LNCAP (cell line): ENCODE data around the gene TMEM147.

ENCODE experiments used
- TF ChIP-seq, protein P1 (sequence below): fragments of 450-650 bp; IDR thresholded peaks from 2 replicates; pipeline ENCODE4 v1.5.1; 2017; ENCODE audit warnings: mild to moderate bottlenecking

Gene TMEM147

DNA sequence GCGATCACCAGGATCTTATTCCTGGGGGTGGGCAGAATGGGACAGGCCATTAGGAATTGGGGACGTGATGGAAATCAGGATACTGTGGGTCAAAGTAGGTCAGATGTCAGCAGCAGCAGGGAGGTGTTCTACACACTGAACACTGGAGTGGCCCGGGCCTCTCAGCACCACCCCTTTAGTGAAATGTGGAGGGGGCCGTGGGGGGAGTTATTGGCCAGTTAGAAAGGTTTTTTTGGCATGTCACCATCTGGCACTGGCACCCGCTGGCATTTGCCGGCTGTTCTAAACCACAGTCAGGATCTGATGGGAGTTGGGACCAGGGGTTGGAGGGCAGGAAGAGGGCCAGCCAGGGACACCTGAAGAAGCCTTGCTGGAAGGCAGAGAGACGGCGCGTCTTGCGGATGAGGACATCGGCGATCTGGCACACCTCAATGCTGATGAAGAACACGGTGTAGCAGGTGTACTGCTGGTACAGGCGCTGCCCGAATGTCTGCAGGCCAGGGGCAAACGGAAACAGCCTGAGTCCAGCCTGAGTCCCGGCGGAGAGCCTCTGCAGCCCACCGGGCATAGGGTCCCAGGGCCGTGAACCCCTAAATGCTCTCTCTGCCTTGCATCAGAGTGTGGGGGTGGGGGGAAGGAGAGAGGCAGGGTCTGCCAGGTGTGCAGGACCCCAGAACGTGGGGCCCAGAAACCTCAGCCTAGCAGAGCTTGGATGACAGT is 5.8 kb downstream of the TMEM147 start:
- TF ChIP-seq, protein P1, sequence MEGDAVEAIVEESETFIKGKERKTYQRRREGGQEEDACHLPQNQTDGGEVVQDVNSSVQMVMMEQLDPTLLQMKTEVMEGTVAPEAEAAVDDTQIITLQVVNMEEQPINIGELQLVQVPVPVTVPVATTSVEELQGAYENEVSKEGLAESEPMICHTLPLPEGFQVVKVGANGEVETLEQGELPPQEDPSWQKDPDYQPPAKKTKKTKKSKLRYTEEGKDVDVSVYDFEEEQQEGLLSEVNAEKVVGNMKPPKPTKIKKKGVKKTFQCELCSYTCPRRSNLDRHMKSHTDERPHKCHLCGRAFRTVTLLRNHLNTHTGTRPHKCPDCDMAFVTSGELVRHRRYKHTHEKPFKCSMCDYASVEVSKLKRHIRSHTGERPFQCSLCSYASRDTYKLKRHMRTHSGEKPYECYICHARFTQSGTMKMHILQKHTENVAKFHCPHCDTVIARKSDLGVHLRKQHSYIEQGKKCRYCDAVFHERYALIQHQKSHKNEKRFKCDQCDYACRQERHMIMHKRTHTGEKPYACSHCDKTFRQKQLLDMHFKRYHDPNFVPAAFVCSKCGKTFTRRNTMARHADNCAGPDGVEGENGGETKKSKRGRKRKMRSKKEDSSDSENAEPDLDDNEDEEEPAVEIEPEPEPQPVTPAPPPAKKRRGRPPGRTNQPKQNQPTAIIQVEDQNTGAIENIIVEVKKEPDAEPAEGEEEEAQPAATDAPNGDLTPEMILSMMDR: no peak

DNA sequence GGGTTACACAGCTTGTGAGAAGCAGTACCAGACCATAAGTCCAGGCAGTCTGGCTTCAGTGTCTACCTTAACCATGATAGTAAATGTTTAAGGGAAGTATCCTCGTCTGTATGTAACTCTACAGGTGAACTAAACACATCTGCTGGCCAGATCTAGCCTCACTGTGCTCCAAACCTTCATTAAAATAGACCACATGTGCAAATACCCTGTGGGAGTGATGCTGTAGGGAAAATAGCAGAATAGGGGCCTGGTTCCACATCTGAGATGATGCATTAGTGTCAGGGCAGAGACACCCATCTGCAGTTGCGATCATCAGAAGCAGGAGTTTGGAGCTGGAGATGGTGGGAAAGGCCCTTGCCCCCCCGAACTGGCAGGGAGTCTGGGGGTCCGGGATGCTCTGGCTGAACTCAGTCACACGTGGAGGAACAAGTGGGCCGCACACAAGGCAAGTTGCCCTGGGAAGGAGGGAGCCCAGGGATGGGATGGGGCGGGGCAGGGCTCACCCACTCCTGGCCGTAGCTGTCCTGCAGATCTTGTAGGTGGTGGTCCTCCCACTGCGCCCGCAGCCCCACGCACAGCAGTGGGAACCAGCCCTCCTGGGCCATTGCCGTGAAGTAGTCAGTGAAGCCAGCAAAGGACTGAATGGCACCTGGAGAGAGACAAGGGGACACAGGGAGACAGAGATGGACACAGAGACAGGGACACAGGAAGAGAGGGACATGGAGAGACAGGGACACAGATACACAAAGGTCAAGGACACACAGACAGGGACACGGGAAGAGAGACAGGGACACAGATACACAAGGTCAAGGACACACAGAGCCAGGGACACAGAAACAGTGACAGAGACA is 7.3 kb downstream of the TMEM147 start:
- TF ChIP-seq, protein P1: no peak

DNA sequence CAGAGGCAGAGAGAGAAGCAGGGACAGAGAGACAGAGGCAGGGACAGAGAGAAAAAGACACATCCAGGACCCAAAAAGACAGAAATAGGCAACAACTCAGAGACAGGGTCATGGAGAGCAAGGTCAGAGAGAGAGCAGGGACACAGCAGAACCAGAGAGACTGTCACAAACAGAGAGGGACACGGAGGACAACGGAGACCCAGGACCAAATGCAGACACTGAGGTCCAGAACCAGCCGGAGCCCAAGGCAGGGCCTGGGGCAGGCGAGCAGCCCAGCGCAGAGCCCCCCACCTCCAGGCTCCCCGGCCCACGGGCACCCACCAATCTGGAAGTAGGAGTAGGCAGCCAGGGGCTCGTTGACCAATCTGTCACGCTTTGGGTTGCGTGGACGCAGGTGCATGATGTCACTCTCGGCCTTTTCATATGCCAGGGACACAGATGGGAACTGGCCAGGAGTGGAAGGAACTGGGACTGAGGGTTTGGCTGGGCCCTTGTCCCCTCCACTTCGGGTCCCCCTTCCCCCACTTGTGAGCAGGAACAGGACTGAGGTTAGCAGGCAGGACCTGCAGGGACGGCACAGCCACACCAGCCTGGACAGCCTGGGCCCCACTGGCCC is 8.1 kb downstream of the TMEM147 start:
- TF ChIP-seq, protein P1: no peak

DNA sequence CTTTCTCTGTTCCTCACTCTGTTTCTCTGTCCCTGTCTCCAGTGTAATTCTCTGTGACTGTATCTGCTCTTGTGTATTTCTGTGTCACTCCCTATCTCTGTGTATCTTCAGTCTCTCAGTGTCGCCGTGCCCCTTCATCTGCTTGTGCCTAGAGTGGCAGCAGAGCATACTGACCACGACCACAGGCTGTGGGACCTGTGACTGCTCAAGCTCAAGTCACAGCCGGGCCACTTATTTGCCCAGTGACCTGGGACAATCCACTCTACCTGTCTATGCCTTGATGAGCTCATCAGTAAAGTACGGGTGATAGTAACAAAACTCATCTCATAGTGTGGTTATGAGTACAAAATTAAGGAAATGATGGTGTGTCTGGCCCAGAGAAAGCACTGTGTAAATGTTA is 8.7 kb downstream of the TMEM147 start:
- TF ChIP-seq, protein P1: no peak

DNA sequence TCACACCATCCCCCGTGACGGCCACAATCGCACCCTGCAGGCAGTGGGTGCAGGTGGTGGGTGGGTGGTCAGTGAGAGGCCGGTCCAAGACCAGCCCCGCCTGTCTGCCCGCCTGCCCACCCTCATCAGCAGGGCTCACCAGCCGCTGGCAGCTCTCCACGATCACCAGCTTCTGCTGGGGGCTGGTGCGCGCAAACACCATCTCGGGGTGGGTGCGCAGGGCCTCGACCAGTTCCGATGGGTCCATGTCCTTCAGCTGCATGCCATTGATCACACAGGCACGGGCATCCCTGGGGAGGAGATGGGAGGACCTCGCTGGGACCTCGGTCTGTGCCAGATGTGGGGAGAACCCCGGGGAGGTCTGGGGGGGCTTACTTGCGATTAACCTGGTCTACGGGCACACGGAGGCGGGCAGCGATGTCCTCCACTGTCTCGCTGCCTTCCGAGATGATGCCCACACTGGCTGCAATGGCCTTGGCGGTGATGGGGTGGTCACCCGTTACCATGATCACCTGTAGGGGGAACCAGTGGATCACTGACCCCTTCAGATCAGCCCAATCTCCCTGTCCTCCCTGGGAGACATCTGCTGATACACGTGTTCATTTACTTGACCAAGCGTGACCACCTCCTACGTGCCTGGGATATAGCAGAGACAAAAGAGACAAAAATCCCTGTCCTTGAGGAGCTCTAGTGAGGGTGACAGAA is 10.0 kb downstream of the TMEM147 start:
- TF ChIP-seq, protein P1: peak; percentile 20; the same call in 1 of the 2 replicates

DNA sequence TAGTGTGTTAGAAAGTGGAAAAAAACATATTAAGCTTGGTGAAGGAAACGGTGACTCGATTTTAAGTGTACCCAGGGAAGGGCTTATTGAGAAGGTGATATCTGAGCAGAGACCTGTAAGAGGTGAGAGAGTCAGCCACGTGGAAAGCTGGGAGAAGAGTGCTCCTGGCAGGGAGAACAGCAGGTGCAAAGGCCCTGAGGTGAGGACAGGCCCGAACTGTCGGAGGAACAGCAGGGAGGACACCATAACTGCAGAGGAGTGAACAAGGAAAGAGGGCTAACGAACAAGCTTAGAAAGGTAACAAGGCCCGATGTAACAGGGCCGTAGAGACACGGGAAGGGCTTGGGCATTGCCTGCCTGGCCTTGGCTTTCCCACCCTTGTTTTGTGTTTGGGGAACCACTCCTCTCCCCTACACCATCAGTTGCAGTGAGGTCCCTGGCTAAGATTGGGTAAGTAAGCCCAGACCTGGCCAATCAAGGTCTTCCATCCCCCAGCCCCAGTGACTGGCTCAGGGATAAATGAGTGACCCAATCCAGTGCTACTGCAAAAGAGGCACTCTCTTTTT is 10.7 kb downstream of the TMEM147 start:
- TF ChIP-seq, protein P1: no peak
